ENCODE results near the gene CTSF.
"Not testable (repeated sequence)": the region's sequence is repeated elsewhere in the genome, so short reads cannot be mapped to it uniquely, and the experiment has no call there.

Gene CTSF

GRCh38 chr11:66607126-66607834, 38.9 kb upstream of the CTSF start:
- H3K4me3 ChIP-seq (replicated peaks; ENCODE audit: low read depth, low read length): no peak overlapping the region
- no peak for TF ChIP-seq CTCF (IDR thresholded peaks at IDR 0.05; ENCODE audit: low read depth, low read length, missing control alignments)
- no peak for DNase-seq (ENCODE audit: extremely low read depth, low read depth)

GRCh38 chr11:66606608-66607007, 38.2 kb upstream of the CTSF start:
- not testable (repeated sequence) for DNase-seq (ENCODE audit: extremely low read depth, low read depth); H3K4me3 ChIP-seq (replicated peaks; ENCODE audit: low read depth, low read length)

GRCh38 chr11:66604155-66604554, 35.7 kb upstream of the CTSF start:
- DNase-seq (ENCODE audit: extremely low read depth, low read depth): no peak
- TF ChIP-seq CTCF (IDR thresholded peaks at IDR 0.05; ENCODE audit: low read depth, low read length, missing control alignments): no peak
- no peak overlapping the region for H3K4me3 ChIP-seq (replicated peaks; ENCODE audit: low read depth, low read length)

GRCh38 chr11:66603072-66603471, 34.7 kb upstream of the CTSF start:
- H3K4me3 ChIP-seq (replicated peaks; ENCODE audit: low read depth, low read length): no peak overlapping the region
- TF ChIP-seq CTCF (IDR thresholded peaks at IDR 0.05; ENCODE audit: low read depth, low read length, missing control alignments): no peak
- DNase-seq (ENCODE audit: extremely low read depth, low read depth): no peak

- DNase-seq (ENCODE audit: extremely low read depth, low read depth): no peak
- no peak overlapping the region for H3K4me3 ChIP-seq (replicated peaks; ENCODE audit: low read depth, low read length)
- TF ChIP-seq CTCF (IDR thresholded peaks at IDR 0.05; ENCODE audit: low read depth, low read length, missing control alignments): no peak
Observed at GRCh38 chr11:66600631-66601233, 32.3 kb upstream of the CTSF start.

GRCh38 chr11:66600219-66600618, 31.8 kb upstream of the CTSF start:
- no peak for TF ChIP-seq CTCF (IDR thresholded peaks at IDR 0.05; ENCODE audit: low read depth, low read length, missing control alignments)
- DNase-seq (ENCODE audit: extremely low read depth, low read depth): no peak
- H3K4me3 ChIP-seq (replicated peaks; ENCODE audit: low read depth, low read length): no peak overlapping the region

GRCh38 chr11:66598993-66599392, 30.6 kb upstream of the CTSF start:
- no peak for TF ChIP-seq CTCF (IDR thresholded peaks at IDR 0.05; ENCODE audit: low read depth, low read length, missing control alignments)
- DNase-seq (ENCODE audit: extremely low read depth, low read depth): no peak
- H3K4me3 ChIP-seq (replicated peaks; ENCODE audit: low read depth, low read length): no peak overlapping the region

Data from HFF-Myc (cell line).